ENCODE results near the gene ULK1. TPM values are rescaled to one million over a fixed set of nuclear protein-coding genes. Genes with fewer than 3 reads are reported as not detected.

ULK1 gene
- 11.2 and 21.3 TPM in 2 replicates for total RNA-seq
- polyA plus RNA-seq (2012), result 51.0 TPM

GRCh38 chr12:131894313-131894860 is at the start of gene ULK1:
TSS of gene ULK1 (plus strand) at chr12:131894622. CDS start at chr12:131895002, 380 bp downstream.
- peak; percentile 91 for DNase-seq (ENCODE audit: low read depth)

DNA sequence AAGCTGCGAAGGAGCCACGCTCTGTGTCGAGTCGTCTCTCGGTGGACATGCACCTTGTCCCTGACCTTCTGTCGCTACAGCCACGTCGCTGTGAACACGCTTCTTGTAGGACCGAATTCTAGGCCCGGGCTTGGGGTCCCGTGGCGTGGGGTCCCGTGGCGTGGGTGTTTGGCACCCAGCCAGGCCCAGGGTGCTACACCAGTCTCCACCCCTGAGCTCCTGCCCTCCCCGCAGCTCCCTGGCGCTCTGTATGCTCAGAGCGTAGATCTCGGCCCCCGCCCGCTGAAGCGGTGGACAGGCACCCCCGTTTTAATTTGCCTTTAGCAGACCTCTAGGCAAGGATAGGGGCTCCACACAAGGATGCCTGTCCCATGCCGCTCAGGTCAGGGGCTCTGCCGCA is 49.8 kb upstream of the ULK1 start:
- DNase-seq (ENCODE audit: low read depth), result no peak

GRCh38 chr12:131845121-131845520 is 49.3 kb upstream of the ULK1 start:
- no peak for DNase-seq (ENCODE audit: low read depth)

GRCh38 chr12:131847456-131847855 is 47.0 kb upstream of the ULK1 start:
- DNase-seq (ENCODE audit: low read depth), result no peak

GRCh38 chr12:131848753-131849152 is 45.7 kb upstream of the ULK1 start:
- DNase-seq (ENCODE audit: low read depth), result no peak

DNA sequence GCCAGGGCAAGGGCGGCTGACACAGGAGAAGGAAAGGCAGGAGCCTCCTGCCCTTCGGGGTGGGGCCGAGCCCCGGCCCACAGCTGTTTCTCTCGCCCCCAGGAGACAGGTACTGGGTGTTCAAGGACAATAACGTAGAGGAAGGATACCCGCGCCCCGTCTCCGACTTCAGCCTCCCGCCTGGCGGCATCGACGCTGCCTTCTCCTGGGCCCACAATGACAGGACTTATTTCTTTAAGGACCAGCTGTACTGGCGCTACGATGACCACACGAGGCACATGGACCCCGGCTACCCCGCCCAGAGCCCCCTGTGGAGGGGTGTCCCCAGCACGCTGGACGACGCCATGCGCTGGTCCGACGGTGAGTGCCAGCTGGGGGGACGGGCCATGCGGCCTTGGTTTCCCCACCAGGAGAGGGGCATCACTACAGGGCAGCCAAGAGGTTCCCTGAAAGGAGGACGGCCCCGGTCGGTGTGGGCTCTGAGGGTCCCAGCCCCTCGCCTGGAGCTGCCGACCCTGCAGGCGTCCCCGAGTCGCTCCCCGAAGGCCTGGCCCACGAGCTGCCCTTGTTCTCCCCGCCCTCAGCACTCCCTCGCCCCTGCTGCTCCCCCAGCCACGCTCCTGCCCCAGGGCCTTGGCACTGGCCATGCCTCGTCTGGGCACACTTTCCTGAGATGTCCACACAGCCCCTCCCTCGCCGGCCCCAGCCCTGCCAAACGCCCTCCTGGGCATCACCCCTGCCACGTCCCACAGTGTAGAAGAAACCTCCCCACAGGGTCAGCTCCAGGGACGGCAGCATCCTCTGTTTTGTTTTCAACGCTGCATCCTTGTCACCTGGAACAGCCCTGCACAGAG is 44.5 kb upstream of the ULK1 start:
- no peak for DNase-seq (ENCODE audit: low read depth)

DNA sequence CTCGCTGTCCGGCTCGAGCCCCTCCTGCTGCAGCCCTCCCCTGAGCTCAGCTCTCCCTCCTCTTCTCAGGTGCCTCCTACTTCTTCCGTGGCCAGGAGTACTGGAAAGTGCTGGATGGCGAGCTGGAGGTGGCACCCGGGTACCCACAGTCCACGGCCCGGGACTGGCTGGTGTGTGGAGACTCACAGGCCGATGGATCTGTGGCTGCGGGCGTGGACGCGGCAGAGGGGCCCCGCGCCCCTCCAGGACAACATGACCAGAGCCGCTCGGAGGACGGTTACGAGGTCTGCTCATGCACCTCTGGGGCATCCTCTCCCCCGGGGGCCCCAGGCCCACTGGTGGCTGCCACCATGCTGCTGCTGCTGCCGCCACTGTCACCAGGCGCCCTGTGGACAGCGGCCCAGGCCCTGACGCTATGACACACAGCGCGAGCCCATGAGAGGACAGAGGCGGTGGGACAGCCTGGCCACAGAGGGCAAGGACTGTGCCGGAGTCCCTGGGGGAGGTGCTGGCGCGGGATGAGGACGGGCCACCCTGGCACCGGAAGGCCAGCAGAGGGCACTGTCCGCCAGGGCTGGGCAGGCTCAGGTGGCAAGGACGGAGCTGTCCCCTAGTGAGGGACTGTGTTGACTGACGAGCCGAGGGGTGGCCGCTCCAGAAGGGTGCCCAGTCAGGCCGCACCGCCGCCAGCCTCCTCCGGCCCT is 43.4 kb upstream of the ULK1 start:
- no peak for DNase-seq (ENCODE audit: low read depth)

DNA sequence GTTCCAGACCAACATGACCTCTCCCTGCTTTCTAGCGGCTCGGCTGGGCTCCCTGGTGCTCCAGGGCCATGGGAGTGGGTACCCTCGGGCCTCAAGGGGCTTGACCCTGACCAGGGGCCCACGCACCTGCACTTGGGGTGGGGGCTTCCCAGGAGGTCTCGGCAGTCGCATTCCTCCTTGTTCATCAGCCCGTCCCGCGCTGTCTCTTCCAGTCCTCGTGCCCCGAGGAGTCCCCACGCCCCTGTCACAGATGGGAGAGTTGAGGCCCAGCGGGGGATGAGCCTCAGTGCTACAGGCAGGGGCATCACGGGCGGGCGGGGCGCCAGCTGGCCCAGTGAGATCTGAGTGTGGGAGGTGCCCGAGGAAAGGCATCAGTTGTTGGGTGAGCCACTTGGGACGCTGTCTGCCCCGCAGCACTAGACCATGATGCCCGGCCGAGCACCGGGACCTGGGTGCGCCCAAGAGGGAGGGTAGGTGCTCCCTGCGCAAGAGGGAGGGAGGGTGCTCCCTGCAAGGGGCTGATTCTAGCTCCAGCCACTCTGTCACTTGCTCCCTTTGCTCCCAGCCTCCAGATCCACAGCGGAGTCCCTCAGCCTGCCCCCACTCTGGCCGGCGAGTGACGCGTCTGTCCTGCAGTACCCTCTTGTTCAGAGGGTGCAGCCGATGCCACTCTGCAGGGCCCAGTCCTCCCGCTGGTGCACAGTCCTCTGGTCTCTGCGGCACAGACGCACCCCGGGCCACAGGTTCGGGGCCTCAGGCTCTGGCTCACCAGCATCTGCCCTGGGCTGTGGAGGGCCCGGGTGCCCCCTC is 42.5 kb upstream of the ULK1 start:
- DNase-seq (ENCODE audit: low read depth), result no peak

- no peak for DNase-seq (ENCODE audit: low read depth)
Observed at GRCh38 chr12:131852551-131853299, 41.7 kb upstream of the ULK1 start.

DNA sequence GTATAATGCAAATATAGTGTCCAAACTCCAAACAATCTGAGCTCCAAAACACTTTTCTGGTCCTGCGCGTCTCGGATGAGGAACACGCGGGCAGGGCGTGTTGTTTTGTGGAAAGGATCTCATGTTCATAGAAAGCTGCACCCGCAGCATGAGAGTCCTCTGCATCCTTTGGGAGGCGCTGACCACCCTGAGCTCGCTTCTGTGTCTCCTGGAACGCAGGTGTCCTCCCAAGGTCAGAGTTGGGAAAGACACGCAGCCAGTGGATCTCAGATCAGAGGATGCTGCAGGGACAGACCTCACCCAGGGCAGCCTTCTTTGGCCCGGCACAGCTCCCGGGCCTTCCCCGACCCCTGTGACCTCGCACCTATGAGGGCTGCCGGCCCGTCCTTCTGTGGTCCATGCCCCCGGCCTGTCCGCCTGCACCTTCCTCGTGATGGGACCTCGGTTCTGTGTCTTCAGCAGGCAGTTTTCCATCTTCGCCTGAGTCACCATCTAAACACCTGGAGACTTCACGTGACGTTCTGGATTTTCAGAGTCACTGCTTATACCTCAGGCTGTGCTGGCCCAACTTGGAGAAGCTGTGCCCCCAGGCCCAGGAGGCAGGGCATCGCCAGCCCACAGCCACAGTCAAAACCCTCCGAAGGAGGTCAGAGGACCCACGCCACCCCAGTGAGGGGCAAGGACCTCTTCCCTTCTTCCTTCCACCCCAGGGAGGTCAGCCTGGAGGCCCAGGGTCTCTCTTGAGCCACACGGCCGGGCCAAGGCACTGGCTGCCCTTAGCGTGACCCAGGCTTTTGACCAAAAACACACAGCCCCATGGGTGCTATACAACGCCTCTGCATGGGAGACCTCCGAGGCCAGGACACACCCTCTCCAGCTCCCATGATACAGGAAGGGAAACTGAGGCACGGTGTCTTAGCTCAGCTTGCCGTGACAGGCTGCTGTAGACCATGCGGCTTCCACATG is 40.3 kb upstream of the ULK1 start:
- no peak for DNase-seq (ENCODE audit: low read depth)

GRCh38 chr12:131854861-131855476 is 39.5 kb upstream of the ULK1 start:
- DNase-seq (ENCODE audit: low read depth), result no peak

DNA sequence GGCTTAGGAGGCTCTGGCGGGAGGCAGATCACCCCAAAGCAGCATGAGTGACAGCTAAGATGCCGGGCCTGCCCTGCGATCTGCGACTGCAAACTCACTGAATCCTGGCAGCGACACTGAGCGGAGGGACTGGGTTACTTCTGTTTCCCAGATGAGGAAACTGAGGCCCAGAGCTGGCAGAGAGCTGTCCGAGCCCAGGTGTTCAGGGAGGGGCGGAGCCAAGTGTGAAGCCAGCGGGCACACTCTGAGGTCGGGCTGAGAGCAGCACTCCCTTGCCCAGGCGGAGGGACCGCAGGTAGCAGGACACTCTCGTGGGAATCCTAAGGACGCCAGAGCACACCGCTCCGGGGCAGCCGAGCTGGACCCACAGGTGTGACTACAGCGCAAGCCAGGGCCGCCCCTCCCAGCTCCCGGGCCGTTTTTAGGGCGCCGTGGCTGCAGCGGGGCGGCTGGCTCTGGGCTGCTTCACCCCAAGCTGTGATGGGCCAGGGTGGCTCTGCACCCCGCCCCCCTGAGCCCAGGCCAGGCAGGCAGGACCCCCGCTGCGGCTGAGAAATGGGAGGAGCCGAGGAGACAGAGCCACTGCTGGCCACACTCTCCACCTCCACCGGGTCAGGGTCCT is 38.8 kb upstream of the ULK1 start:
- no peak for DNase-seq (ENCODE audit: low read depth)

GRCh38 chr12:131856366-131857097 is 37.9 kb upstream of the ULK1 start:
- DNase-seq (ENCODE audit: low read depth), result no peak

DNA sequence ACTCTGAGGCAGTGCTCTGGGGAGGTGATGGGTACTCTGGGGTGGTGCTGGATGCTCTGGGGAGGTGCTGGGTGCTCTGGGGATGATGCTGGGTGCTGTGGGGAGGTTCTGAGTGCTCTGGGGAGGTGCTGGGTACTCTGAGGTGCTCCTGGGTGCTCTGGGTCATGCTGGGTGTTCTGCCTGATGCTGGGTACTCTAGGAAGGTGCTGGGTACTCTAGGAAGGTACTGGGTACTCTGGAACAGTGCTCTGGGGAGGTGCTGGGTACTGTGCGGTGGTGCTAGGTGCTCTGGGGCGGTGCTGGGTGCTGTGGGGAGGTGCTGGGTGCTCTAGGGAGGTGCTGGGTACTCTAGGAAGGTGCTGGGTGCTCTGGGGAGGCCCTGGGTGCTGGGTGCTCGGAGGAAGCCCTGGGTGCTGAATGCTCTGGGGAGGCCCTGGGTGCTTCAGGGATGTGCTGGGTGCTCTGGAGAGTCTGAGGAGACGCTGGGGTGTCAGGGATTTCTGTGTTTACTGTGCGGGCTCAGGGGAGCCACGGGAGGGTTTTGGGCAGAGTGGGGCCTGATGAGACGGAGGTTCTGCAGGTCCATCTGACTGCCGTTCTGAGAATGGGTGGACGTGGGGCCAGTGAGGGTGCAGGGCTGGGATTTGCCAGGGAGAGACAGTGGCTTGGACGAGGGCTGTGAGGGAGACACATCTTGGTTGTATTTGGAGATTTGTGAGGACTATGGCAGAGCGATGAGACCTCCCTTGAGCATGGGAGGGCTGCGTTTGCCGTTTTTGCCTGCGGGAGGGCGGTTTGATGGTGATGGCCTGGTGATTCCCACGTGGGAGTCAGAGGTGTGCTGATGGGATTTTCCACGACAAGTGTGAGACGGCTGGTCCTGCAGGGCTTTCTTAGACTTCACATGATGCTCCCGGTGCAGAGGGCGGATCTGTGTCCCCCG is 36.2 kb upstream of the ULK1 start:
- no peak for DNase-seq (ENCODE audit: low read depth)

- peak; percentile 82 for DNase-seq (ENCODE audit: low read depth)
Observed at GRCh38 chr12:131860472-131861260, 33.8 kb upstream of the ULK1 start.
